Stimulated activated CD8-positive, alpha-beta memory T cell treated with anti-CD3 and anti-CD28 coated beads, Interleukin-12 subunit alpha, Interleukin-12 subunit beta, amount 100 ng/mL, for 4 hours (primary cell): ENCODE measurements around the gene TLCD5.
A peak's percentile ranks its signal among the peaks of the same experiment; 100 is the strongest.

Experiments used
- DNase-seq: peaks from one replicate; pipeline ENCODE4 v3.0.0-alpha.2; 2020; ENCODE audit warnings: low read depth

TLCD5 gene

GRCh38 chr11:120307476-120307875, 17.6 kb upstream of the TLCD5 start:
- no peak for DNase-seq

- no peak for DNase-seq
Measured at GRCh38 chr11:120308081-120308480, 17.0 kb upstream of the TLCD5 start.

- DNase-seq = no peak
Measured at GRCh38 chr11:120310870-120311269, 14.2 kb upstream of the TLCD5 start.

- no peak for DNase-seq
Measured at GRCh38 chr11:120314861-120315260, 10.2 kb upstream of the TLCD5 start.

- no peak for DNase-seq
Measured at GRCh38 chr11:120316880-120317688, 8.0 kb upstream of the TLCD5 start.

- DNase-seq = no peak
Measured at GRCh38 chr11:120317689-120318480, 7.2 kb upstream of the TLCD5 start.

- no peak for DNase-seq
Measured at GRCh38 chr11:120318906-120319305, 6.2 kb upstream of the TLCD5 start.

- no peak for DNase-seq
Measured at GRCh38 chr11:120326228-120326627, 1.1 kb downstream of the TLCD5 start.

- DNase-seq = no peak
Measured at GRCh38 chr11:120326845-120327281, 1.8 kb downstream of the TLCD5 start.

- DNase-seq = no peak
Measured at GRCh38 chr11:120327311-120327710, 2.2 kb downstream of the TLCD5 start.

GRCh38 chr11:120329556-120329955, 4.5 kb downstream of the TLCD5 start:
- DNase-seq = no peak

- no peak for DNase-seq
Measured at GRCh38 chr11:120330045-120330444, 4.9 kb downstream of the TLCD5 start.

GRCh38 chr11:120331301-120331996, 6.3 kb downstream of the TLCD5 start:
- no peak for DNase-seq

GRCh38 chr11:120332822-120333716, 8.0 kb downstream of the TLCD5 start:
- no peak for DNase-seq

- DNase-seq = no peak
Measured at GRCh38 chr11:120333801-120334200, 8.7 kb downstream of the TLCD5 start.

- DNase-seq = no peak
Measured at GRCh38 chr11:120334332-120334731, 9.2 kb downstream of the TLCD5 start.

GRCh38 chr11:120334894-120335462, 9.9 kb downstream of the TLCD5 start:
- no peak for DNase-seq

- no peak for DNase-seq
Measured at GRCh38 chr11:120335556-120335907, 10.4 kb downstream of the TLCD5 start.

- peak; percentile 67 for DNase-seq
Measured at GRCh38 chr11:120335908-120336640, 11.0 kb downstream of the TLCD5 start, which contains the start of gene ARHGEF12. ARHGEF12 (plus strand) TSS chr11:120336413; CDS start chr11:120337244, 831 bp downstream.

GRCh38 chr11:120336641-120337354, 11.7 kb downstream of the TLCD5 start:
- DNase-seq = no peak
